HG03520 (cell line): ENCODE data around the gene LTB.

Source experiments
- ATAC-seq: cut with Tn5 transposase; IDR thresholded peaks from one replicate; pipeline ENCODE4 v1.9.1; 2021; ENCODE audit warnings: mild to moderate bottlenecking, moderate library complexity; ENCODE audit not compliant: unreplicated experiment

LTB gene

DNA sequence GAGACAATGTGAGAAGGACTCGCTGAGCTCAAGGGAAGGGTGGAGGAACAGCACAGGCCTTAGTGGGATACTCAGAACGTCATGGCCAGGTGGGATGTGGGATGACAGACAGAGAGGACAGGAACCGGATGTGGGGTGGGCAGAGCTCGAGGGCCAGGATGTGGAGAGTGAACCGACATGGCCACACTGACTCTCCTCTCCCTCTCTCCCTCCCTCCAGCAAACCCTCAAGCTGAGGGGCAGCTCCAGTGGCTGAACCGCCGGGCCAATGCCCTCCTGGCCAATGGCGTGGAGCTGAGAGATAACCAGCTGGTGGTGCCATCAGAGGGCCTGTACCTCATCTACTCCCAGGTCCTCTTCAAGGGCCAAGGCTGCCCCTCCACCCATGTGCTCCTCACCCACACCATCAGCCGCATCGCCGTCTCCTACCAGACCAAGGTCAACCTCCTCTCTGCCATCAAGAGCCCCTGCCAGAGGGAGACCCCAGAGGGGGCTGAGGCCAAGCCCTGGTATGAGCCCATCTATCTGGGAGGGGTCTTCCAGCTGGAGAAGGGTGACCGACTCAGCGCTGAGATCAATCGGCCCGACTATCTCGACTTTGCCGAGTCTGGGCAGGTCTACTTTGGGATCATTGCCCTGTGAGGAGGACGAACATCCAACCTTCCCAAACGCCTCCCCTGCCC lies 5.2 kb downstream of the LTB start:
- ATAC-seq, result no peak

GRCh38 chr6:31575952-31576685 lies 6.1 kb downstream of the LTB start:
- ATAC-seq, result no peak

- ATAC-seq, result no peak
These were observed 6.8 kb downstream of the LTB start, which contains the start of gene TNF for GRCh38 chr6:31575335-31575901. Gene TNF, plus strand, starts transcription at chr6:31575565. Its CDS starts 177 bp downstream, at chr6:31575742.

DNA sequence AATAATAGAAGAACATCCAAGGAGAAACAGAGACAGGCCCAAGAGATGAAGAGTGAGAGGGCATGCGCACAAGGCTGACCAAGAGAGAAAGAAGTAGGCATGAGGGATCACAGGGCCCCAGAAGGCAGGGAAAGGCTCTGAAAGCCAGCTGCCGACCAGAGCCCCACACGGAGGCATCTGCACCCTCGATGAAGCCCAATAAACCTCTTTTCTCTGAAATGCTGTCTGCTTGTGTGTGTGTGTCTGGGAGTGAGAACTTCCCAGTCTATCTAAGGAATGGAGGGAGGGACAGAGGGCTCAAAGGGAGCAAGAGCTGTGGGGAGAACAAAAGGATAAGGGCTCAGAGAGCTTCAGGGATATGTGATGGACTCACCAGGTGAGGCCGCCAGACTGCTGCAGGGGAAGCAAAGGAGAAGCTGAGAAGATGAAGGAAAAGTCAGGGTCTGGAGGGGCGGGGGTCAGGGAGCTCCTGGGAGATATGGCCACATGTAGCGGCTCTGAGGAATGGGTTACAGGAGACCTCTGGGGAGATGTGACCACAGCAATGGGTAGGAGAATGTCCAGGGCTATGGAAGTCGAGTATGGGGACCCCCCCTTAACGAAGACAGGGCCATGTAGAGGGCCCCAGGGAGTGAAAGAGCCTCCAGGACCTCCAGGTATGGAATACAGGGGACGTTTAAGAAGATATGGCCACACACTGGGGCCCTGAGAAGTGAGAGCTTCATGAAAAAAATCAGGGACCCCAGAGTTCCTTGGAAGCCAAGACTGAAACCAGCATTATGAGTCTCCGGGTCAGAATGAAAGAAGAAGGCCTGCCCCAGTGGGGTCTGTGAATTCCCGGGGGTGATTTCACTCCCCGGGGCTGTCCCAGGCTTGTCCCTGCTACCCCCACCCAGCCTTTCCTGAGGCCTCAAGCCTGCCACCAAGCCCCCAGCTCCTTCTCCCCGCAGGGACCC lies 7.8 kb downstream of the LTB start:
- ATAC-seq, result no peak

- no peak for ATAC-seq
These were observed 8.8 kb downstream of the LTB start for GRCh38 chr6:31573239-31574105.

DNA sequence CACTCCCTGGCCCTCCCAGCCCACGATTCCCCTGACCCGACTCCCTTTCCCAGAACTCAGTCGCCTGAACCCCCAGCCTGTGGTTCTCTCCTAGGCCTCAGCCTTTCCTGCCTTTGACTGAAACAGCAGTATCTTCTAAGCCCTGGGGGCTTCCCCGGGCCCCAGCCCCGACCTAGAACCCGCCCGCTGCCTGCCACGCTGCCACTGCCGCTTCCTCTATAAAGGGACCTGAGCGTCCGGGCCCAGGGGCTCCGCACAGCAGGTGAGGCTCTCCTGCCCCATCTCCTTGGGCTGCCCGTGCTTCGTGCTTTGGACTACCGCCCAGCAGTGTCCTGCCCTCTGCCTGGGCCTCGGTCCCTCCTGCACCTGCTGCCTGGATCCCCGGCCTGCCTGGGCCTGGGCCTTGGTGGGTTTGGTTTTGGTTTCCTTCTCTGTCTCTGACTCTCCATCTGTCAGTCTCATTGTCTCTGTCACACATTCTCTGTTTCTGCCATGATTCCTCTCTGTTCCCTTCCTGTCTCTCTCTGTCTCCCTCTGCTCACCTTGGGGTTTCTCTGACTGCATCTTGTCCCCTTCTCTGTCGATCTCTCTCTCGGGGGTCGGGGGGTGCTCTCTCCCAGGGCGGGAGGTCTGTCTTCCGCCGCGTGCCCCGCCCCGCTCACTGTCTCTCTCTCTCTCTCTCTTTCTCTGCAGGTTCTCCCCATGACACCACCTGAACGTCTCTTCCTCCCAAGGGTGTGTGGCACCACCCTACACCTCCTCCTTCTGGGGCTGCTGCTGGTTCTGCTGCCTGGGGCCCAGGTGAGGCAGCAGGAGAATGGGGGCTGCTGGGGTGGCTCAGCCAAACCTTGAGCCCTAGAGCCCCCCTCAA lies 9.9 kb downstream of the LTB start, which contains the start of gene LTA:
TSS of gene LTA (plus strand) at position 249 of the 871 bp plus-strand sequence. CDS start at position 703, 454 bp downstream.
- ATAC-seq, result peak; percentile 39

DNA sequence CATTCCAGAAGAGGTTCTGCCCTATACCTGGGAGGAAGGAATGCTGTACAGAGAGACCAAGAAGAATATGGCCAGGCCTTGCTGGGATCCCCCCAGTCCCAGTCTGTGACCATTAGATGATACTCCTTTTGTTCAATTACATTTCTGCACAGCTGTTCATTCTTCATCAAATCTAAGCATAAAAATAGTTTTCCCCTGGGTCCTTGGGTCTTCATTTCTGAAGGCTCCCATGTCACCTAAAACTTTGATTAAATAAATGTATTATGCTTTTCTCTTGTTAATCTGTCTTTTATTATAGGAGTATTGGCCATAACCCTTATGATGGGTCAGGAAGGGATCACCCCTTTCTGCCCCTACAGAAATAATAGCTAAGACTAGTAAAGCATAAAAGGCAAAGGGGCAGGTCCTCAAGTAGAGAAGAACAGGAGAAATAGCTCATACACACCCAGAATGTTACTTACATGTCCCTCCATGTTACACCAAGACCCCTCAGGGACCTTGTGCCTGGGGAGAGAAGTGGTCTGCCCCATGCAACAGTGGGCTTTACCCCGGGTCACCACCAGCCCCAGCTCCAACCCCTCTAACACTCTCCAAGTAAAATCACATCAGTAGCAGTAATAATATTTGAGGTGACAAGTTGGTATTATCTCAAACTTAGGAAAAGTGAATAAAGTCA lies 12.2 kb downstream of the LTB start:
- no peak for ATAC-seq

DNA sequence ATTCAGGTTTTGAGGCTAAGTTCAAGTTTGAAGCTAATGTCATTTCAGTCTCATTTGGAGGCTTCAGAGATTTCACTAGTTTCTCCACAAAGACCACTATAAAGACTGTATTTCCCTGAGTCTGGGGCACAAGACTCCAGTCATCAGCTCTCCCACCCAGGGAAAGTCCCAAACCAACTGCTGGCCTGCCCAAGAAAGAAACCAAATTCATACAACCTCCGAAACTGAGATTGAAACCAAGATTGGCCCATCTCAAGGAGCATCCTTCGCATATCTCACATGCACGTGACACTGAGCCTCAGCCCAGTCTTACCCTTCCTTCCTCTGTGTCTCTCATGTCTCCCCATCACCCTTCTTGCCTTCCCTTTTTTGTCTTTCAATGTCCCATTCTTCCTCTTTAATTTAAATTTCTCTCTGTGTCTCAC lies 13.7 kb downstream of the LTB start:
- peak; percentile 68 for ATAC-seq

GRCh38 chr6:31567531-31568370 lies 14.5 kb downstream of the LTB start:
- no peak for ATAC-seq

GRCh38 chr6:31560697-31561058 lies 21.5 kb downstream of the LTB start:
- ATAC-seq, result no peak

DNA sequence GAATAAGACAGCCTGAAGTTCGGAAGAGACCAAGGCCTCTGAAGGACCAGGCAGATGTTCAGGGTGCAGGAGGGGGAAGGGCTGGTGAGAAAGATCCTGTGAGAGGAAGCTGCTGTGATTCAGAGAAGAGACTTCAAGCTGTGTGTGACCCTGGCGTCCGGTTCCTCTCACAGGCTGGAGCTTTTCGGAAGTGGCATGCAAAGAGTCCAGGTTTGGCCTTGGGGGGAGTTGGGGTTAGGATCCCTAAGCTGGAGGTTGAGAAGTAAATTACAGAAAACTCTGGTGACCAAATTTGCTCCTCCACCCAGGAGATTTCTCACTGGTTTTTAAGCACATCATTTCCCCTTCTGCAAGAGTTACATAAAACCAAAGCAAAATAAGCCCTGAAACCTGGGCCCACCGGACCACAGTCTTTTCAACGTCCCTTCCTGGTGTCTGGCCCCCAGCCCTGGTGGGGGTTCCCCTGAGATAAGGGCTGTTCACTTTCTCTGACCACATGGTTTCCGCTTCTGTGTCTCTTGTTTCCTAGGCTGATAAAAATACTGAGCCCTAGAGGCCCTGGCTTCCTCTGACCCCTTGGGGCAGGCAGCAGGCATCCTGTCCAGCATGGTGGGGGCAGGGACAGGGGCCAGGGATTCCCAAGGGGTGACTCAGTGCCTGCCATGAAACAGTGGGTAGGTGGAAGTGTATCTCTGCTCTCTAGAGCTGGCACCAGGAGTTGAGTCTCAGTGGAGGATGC lies 22.1 kb downstream of the LTB start:
- peak; percentile 63 for ATAC-seq

GRCh38 chr6:31559606-31559957 lies 22.6 kb downstream of the LTB start:
- no peak for ATAC-seq

DNA sequence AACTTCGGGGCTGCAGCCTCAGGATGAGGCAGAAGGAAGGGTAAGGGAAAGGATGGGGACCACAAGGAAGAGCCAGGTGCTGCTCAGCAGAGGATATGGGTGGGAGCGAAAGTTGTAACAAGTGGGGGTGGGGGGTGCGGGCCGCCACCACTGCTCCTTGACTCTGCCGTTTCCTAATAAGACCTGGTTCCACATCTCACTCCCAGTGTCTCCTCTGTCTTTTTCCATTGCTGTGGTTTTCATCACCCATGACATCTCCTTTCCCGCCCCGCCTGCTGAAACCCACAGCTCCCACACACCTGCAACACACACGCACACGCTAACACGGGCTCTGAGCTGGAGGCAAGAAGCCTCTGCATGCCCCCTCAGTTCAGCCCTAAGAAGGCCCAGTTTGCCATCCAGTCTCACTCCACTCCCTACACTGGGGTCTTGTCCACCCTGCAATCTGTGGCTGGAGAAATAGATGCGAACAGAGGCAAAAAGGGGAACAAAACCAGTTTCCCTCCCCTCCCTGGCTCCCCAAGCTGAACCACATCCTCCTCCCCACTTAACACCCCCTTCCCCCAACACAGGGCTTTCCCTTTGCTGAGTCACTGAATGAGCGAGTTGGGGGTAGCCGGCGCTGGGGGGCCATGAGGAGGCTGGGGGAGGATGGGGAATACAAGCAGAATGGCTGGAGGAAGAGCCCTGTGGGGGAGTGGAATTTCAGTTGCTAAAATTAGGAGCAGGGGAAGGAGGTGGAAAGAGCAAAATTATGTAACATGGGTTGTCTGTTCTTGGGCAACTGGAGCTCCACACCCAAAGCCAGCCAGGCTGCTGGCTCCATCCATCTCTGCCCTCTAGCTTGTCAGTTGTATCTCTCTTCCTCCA lies 23.4 kb downstream of the LTB start:
- no peak for ATAC-seq

DNA sequence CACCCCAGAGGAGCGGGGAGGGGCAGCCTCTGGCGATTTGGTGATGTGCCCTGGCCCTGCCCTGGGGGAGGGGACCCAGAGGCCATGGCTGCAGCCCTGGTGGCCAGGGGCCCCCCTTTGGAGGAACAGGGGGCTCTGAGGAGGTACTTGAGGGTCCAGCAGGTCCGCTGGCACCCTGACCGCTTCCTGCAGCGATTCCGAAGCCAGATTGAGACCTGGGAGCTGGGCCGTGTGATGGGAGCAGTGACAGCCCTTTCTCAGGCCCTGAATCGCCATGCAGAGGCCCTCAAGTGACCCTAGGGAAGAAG lies 24.0 kb downstream of the LTB start:
- ATAC-seq, result no peak

DNA sequence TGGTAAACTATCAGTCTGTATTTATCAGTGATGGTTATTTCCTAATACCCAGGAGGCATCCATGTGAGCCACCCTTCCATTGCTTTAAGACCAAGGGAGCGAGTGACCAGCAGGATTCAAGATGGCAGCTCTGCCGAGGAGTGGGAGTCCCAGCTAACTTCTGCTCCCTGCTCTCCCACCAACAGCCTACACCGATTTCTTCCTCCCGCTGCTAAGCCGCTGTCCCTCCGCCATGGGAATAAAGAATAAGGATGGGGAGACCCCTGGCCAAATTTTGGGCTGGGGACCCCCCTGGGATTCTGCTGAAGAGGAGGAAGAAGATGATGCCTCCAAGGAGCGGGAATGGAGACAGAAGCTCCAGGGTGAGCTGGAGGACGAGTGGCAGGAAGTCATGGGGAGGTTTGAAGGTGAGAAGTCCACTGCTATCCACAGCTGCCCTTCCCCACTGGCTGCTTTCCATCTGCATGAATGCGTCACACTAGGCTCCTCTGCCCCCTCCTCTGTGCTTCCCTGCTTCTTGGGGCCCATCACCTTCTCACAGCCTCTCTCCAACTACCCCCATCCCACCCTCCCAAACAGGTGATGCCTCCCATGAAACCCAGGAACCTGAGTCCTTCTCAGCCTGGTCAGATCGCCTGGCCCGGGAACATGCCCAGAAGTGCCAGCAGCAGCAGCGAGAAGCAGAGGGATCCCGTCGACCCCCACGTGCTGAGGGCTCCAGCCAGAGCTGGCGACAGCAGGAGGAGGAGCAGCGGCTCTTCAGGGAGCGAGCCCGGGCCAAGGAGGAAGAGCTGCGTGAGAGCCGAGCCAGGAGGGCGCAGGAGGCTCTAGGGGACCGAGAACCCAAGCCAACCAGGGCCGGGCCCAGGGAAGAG lies 24.5 kb downstream of the LTB start:
- no peak for ATAC-seq
